ENCODE measurements around the gene TGFBR1.

GRCh38 chr9:99167119-99167518, 62.2 kb downstream of the TGFBR1 start:
- TF ChIP-seq, protein P1, sequence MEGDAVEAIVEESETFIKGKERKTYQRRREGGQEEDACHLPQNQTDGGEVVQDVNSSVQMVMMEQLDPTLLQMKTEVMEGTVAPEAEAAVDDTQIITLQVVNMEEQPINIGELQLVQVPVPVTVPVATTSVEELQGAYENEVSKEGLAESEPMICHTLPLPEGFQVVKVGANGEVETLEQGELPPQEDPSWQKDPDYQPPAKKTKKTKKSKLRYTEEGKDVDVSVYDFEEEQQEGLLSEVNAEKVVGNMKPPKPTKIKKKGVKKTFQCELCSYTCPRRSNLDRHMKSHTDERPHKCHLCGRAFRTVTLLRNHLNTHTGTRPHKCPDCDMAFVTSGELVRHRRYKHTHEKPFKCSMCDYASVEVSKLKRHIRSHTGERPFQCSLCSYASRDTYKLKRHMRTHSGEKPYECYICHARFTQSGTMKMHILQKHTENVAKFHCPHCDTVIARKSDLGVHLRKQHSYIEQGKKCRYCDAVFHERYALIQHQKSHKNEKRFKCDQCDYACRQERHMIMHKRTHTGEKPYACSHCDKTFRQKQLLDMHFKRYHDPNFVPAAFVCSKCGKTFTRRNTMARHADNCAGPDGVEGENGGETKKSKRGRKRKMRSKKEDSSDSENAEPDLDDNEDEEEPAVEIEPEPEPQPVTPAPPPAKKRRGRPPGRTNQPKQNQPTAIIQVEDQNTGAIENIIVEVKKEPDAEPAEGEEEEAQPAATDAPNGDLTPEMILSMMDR (IDR thresholded peaks at IDR 0.05): no peak
- no peak for TF ChIP-seq POLR2A (IDR thresholded peaks at IDR 0.05)
- no peak for TF ChIP-seq EP300 (IDR thresholded peaks at IDR 0.05)

Measured in tibial nerve (tissue), 4 donors.